ENCODE measurements around the gene ADAM30.
A peak's percentile ranks its signal among the peaks of the same experiment; 100 is the strongest.
"Not testable (repeated sequence)": the region's sequence is repeated elsewhere in the genome, so short reads cannot be mapped to it uniquely, and the experiment has no call there.

ADAM30 gene

GRCh38 chr1:119879510-119880434 lies 16.5 kb downstream of the ADAM30 start:
- no peak overlapping the region for H3K27ac ChIP-seq
- H3K4me3 ChIP-seq, result no peak overlapping the region

DNA sequence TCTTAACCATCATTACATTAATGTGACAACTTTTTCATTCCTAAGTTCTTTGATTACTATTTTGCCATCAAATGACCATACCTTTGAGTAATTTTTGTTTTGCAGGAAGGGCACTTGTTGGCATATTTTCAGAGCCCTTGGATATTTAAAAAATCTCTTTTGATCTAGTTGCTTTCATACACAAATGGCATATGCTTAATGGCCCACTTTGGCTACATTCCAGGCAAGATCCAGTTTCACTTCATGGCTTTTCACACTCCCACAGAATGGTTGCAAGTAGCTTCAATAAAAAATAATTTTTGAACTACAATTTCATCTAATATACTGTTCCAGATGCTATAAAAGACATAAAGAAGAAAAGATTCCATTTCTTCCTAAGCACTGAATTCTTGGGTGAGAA lies 18.1 kb downstream of the ADAM30 start:
- H3K4me3 ChIP-seq, result no peak overlapping the region
- no peak overlapping the region for H3K27ac ChIP-seq

GRCh38 chr1:119874186-119874585 lies 22.1 kb downstream of the ADAM30 start:
- H3K27ac ChIP-seq, result no peak overlapping the region

GRCh38 chr1:119873135-119874015 lies 22.9 kb downstream of the ADAM30 start:
- H3K4me3 ChIP-seq, result no peak overlapping the region
- H3K27ac ChIP-seq, result no peak overlapping the region

More at GRCh38 chr1:119874186-119874585, 22.1 kb downstream of the ADAM30 start:
- H3K4me3 ChIP-seq, result no peak overlapping the region

GRCh38 chr1:119871881-119872280 lies 24.4 kb downstream of the ADAM30 start:
- Histone ChIP-seq H3K27ac (no peak overlapping the region), H3K4me3 (no peak overlapping the region)

- Histone ChIP-seq H3K4me3 (no peak overlapping the region), H3K27ac (no peak overlapping the region)
Observed at GRCh38 chr1:119870917-119871596, 25.3 kb downstream of the ADAM30 start.

- Histone ChIP-seq H3K27ac (no peak overlapping the region), H3K4me3 (no peak overlapping the region)
Observed at GRCh38 chr1:119869995-119870394, 26.3 kb downstream of the ADAM30 start.

DNA sequence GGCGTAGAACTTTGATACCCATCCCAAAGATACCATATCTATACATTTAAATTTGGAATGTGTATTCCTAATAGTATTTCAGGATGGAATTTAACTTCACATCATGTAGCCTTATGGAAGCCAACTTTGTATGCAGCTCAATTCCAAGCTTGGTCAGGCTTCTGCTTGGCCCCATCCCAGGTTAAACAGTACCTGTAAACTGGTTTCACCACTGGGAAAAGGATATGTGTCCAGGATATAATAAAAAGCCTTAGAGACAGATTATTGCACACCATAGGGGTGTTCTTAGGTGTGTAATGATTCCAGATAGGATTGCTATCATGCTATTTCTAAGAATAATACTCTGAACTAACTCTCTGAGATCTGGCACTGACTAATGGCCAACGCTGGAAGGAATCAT lies 28.1 kb downstream of the ADAM30 start:
- Histone ChIP-seq H3K4me3 (no peak overlapping the region), H3K27ac (no peak overlapping the region)

DNA sequence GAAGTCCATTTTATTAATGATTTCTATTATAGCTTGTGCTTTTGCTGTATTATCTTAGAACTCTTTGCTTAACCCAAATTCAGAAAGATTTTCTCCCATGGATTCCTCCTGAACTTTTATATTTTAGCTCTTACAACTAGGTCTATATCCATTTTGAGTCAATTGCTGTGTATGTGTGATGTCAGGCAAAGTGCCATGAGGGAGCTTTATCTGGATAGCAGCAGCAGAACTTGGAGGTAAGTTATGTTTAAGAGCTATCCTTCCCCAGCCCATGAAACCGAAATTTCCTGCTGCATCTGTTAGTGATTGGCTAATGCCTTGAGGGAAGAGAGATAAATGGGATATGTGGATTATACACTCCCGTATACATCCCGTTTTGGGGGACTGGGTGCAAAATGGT lies 29.9 kb downstream of the ADAM30 start:
- no peak overlapping the region for H3K27ac ChIP-seq
- no peak overlapping the region for H3K4me3 ChIP-seq

- Histone ChIP-seq H3K27ac (no peak overlapping the region), H3K4me3 (no peak overlapping the region)
Observed at GRCh38 chr1:119865627-119866026, 30.7 kb downstream of the ADAM30 start.

GRCh38 chr1:119862276-119862675 lies 34.0 kb downstream of the ADAM30 start:
- Histone ChIP-seq H3K27ac (no peak overlapping the region), H3K4me3 (no peak overlapping the region)

GRCh38 chr1:119861547-119861946 lies 34.8 kb downstream of the ADAM30 start:
- no peak overlapping the region for H3K4me3 ChIP-seq
- H3K27ac ChIP-seq, result no peak overlapping the region

GRCh38 chr1:119859647-119860046 lies 36.7 kb downstream of the ADAM30 start:
- Histone ChIP-seq H3K27ac (peak overlapping the region in 3 of 21 experiments; percentile 13 to 54 (median 15)), H3K4me3 (no peak overlapping the region)

- not testable (repeated sequence) for H3K4me3 ChIP-seq
- peak overlapping the region in 1 of 21 experiments; percentile 13 for H3K27ac ChIP-seq
Observed at GRCh38 chr1:119858556-119859214, 37.6 kb downstream of the ADAM30 start.

DNA sequence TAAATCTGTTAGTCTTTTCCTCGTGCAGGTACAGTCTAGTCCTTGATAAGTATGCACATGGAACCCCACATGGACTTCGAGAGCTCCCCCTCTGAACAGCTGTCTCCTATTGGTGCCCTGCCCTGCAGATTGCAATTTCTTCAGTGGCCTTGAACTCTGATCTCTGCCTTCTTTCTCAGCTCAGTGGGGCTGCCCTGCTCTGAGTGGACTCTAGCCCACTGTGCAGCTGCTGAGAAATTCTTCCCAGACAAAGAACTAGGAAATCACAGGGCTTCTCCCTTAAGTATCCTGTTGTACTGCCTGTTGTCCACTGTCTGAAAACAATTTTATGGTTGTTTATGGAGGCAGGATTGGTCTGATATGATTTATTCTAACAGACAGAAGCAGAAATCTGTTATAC lies 38.2 kb downstream of the ADAM30 start:
- Histone ChIP-seq H3K4me3 (no peak overlapping the region), H3K27ac (no peak overlapping the region)

GRCh38 chr1:119853155-119853554 lies 43.2 kb downstream of the ADAM30 start:
- Histone ChIP-seq H3K4me3 (no peak overlapping the region), H3K27ac (no peak overlapping the region)

DNA sequence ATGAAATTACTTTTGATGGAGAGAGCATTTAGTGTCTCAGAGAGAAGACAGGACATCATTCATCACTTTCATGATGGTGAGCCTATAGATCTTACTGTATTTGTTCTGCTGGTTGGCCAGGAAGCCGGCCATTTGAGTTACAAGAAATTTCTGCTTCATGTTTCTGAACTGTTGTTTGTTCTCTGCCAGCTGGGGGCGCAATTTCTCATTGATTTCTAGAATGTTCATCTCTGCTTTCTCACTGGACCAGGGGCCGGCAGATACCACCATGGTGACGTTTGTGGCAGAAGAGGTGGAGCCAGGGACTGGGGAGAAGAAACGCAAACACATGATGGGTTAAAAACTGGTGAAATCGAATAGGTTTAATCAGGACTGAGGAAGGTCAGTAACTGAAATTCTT lies 52.1 kb downstream of the ADAM30 start:
- H3K4me3 ChIP-seq, H3K27ac ChIP-seq: not testable (repeated sequence)

Measured in skin epidermis (tissue), 12 donors.